T-cell (primary cell): ENCODE measurements around the gene KCNE1. TPM values are rescaled to one million over a fixed set of nuclear protein-coding genes. Genes with fewer than 3 reads are reported as not detected.
A peak's percentile ranks its signal among the peaks of the same experiment; 100 is the strongest.

Experiments
- ATAC-seq, 4 experiments: fragments of 200-7000 bp in 3 of 4; fragments of 150-1000 bp in 1 of 4; cut with Tn5 transposase; replicated peaks in 1 of 4; 1 replicate in 3 of 4; 2 replicates in 1 of 4; pipeline ENCODE4 v1.10.0; 2021; ENCODE audit warnings: moderate library complexity in 3 of 4, mild to moderate bottlenecking in 2 of 4, moderate number of reproducible peaks in 1 of 4
- CTCF ChIA-PET, 2 donors: fragments of 300-600 bp; sonication (Branson Sonifier 250); formaldehyde crosslinking; loops; one replicate each; lab custom pipeline; 2022; ENCODE audit warnings: antibody characterized with exemption in 2 of 2; lab: Charles Lee
- POLR2A ChIA-PET, 2 donors: fragments of 300-600 bp; sonication (Branson Sonifier 250); formaldehyde crosslinking; loops; one replicate each; lab custom pipeline; 2022; ENCODE audit warnings: antibody characterized with exemption in 2 of 2; lab: Charles Lee
- DNase-seq, 35 experiments: peaks; one replicate each; pipeline versions ENCODE4 v3.0.0 to v3.0.0-alpha.2; 2013 to 2023
- H3K27ac ChIP-seq: one replicate; pipeline ENCODE4 v1.5.1; 2013; ENCODE audit warnings: low read length
- H3K27me3 ChIP-seq, 2 experiments: replicated peaks in 1 of 2; 1 replicate in 1 of 2; 2 replicates in 1 of 2; pipeline versions ENCODE4 v1.6.1 to v1.7.0; 2013; ENCODE audit warnings: low read length in 1 of 2, mixed read lengths in 1 of 2; ENCODE audit not compliant: control insufficient read depth in 2 of 2, insufficient read depth in 2 of 2; ENCODE audit errors: extremely low read depth in 1 of 2
- H3K36me3 ChIP-seq, 2 donors: 1 replicate in 1 of 2; 2 replicates in 1 of 2; pipeline versions ENCODE4 v1.6.1 to v1.7.0; 2013; ENCODE audit warnings: low read length in 1 of 2; ENCODE audit not compliant: control insufficient read depth in 2 of 2, insufficient read depth in 1 of 2; ENCODE audit errors: extremely low read depth in 1 of 2
- H3K4me1 ChIP-seq, 2 experiments: 1 replicate in 1 of 2; 2 replicates in 1 of 2; pipeline versions ENCODE4 v1.6.1 to v1.7.0; 2013; ENCODE audit warnings: low read length in 2 of 2, mixed read lengths in 1 of 2; ENCODE audit not compliant: insufficient read depth in 2 of 2, control insufficient read depth in 1 of 2; ENCODE audit errors: extremely low read depth in 1 of 2
- H3K4me3 ChIP-seq, 2 donors: 1 replicate in 1 of 2; 2 replicates in 1 of 2; pipeline versions ENCODE4 v1.5.1 to v1.7.0; 2013; ENCODE audit warnings: mild to moderate bottlenecking in 2 of 2, low read length in 1 of 2, moderate library complexity in 1 of 2; ENCODE audit not compliant: control insufficient read depth in 1 of 2; ENCODE audit errors: extremely low read depth in 1 of 2
- H3K9me3 ChIP-seq: 2 replicates; pipeline ENCODE4 v1.7.0; 2013
- H3K27ac Mint-ChIP-seq, 2 donors: one replicate each; pipeline ENCODE4 v1.8.0; 2020 to 2021; ENCODE audit warnings: mild to moderate bottlenecking in 2 of 2, mixed read lengths in 2 of 2
- H3K27me3 Mint-ChIP-seq, 2 donors: one replicate each; pipeline ENCODE4 v1.8.0; 2021 to 2022; ENCODE audit warnings: mixed read lengths in 2 of 2
- H3K36me3 Mint-ChIP-seq: one replicate; pipeline ENCODE4 v1.8.0; 2021; ENCODE audit warnings: mixed read lengths
- H3K4me1 Mint-ChIP-seq, 3 donors: one replicate each; pipeline ENCODE4 v1.8.0; 2020 to 2022; ENCODE audit warnings: mixed read lengths in 3 of 3, mild to moderate bottlenecking in 1 of 3
- H3K4me3 Mint-ChIP-seq, 3 donors: one replicate each; pipeline ENCODE4 v1.8.0; 2020 to 2022; ENCODE audit warnings: mild to moderate bottlenecking in 3 of 3, mixed read lengths in 3 of 3, moderate library complexity in 3 of 3
- H3K9me3 Mint-ChIP-seq, 3 donors: one replicate each; pipeline ENCODE4 v1.8.0; 2020 to 2022; ENCODE audit warnings: mixed read lengths in 3 of 3
- WGBS: methylation state at CpG from one replicate; pipeline ENCODE4 v1.1.5; 2013; ENCODE audit warnings: missing lambda C conversion rate; ENCODE audit not compliant: insufficient coverage; 5-methylcytosine and 5-hydroxymethylcytosine counted together
- total RNA-seq, 35 experiments: library from RNA in 6 of 35; stranded (reverse) in 6 of 35; fragments of 120-200 nt in 1 of 35; gene quantifications; one replicate each; pipeline versions ENCODE4 v1.2.1 to v1.2.4 and lab custom pipeline; 2013 to 2026

The KCNE1 gene
- total RNA-seq, 5 donors from 2014 or later (not counting 1 experiment from before 2014, with no cell fraction given), result 0.20 to 0.39 (median 0.32) TPM; not detected in 2

GRCh38 chr21:34548781-34549376, 36.9 kb upstream of the KCNE1 start:
- Histone ChIP-seq H3K27me3 (no peaks in the 10 kb centered on the region), H3K4me1 (no peaks in the 10 kb centered on the region), H3K9me3 (no peaks in the 10 kb centered on the region), H3K27ac (no peak overlapping the region), H3K36me3 (no peaks in the 10 kb centered on the region), H3K4me3 (no peak overlapping the region)
- ChIA-PET CTCF (no interaction called here), POLR2A (no interaction called here)
- DNase-seq (no peak), ATAC-seq (no peak)
- no peak overlapping the region for H3K27ac Mint-ChIP-seq
- peaks cover 4 to 6% (median 4%) of the 10 kb centered on the region in 3 donors for H3K4me1 Mint-ChIP-seq
- peaks cover 19% of the 10 kb centered on the region for H3K36me3 Mint-ChIP-seq
- no peaks in the 10 kb centered on the region for H3K27me3 Mint-ChIP-seq
- WGBS, result 93% methylated on average over 3 of the region's 11 CpGs
- no peak overlapping the region for H3K4me3 Mint-ChIP-seq
- no peaks in the 10 kb centered on the region for H3K9me3 Mint-ChIP-seq

DNA sequence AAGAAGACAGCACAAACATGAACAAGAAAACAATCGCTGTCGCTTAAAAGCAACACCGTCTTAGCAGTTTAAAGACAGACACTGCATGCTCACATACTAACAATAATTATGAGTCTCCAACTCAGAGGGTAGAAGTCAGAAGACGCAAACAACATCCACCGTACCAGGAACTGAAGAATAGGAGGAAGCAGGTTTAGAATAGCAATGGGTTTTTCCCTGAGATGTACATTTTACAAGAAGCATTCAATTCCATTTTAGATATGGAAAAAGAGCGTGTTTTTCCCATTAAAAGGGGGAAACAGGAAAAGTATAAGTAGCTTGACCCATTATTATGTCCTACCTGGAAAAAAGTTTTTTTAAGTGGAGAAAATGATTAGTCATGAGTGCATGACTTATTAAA, 34.5 kb upstream of the KCNE1 start:
- no peak overlapping the region for H3K4me3 ChIP-seq
- H3K9me3 Mint-ChIP-seq, result peaks cover 0 to 4% (median 4%) of the 10 kb centered on the region in 3 donors
- no peak overlapping the region for H3K27ac Mint-ChIP-seq
- no peaks in the 10 kb centered on the region for H3K4me1 ChIP-seq
- H3K9me3 ChIP-seq, result no peaks in the 10 kb centered on the region
- POLR2A ChIA-PET, result no interaction called here
- no peaks in the 10 kb centered on the region for H3K27me3 ChIP-seq
- H3K36me3 Mint-ChIP-seq, result peaks cover 23% of the 10 kb centered on the region
- H3K4me3 Mint-ChIP-seq, result no peak overlapping the region
- 100% methylated on average over 3 of the region's 6 CpGs for WGBS
- CTCF ChIA-PET, result no interaction called here
- H3K36me3 ChIP-seq, result no peaks in the 10 kb centered on the region
- ATAC-seq, result no peak
- DNase-seq, result no peak
- H3K4me1 Mint-ChIP-seq, result peaks cover 4 to 6% (median 4%) of the 10 kb centered on the region in 3 donors
- no peak overlapping the region for H3K27ac ChIP-seq
- H3K27me3 Mint-ChIP-seq, result no peaks in the 10 kb centered on the region

GRCh38 chr21:34545079-34545884, 33.3 kb upstream of the KCNE1 start:
- Mint-ChIP-seq H3K36me3 (peaks cover 20% of the 10 kb centered on the region), H3K9me3 (peaks cover 0 to 4% (median 4%) of the 10 kb centered on the region in 3 donors), H3K4me1 (peaks cover 4 to 6% (median 4%) of the 10 kb centered on the region in 3 donors), H3K4me3 (no peak overlapping the region), H3K27ac (no peak overlapping the region), H3K27me3 (no peaks in the 10 kb centered on the region)
- Histone ChIP-seq H3K36me3 (no peaks in the 10 kb centered on the region), H3K27me3 (no peaks in the 10 kb centered on the region), H3K4me1 (no peaks in the 10 kb centered on the region), H3K27ac (no peak overlapping the region), H3K9me3 (no peaks in the 10 kb centered on the region), H3K4me3 (no peak overlapping the region)
- DNase-seq, result peak in 1 of 35 experiments; percentile 5
- no peak for ATAC-seq
- ChIA-PET POLR2A (no interaction called here), CTCF (no interaction called here)
- WGBS, result 83% methylated on average over 6 of the region's 10 CpGs

- H3K9me3 ChIP-seq, result no peaks in the 10 kb centered on the region
- peaks cover 16% of the 10 kb centered on the region for H3K36me3 Mint-ChIP-seq
- no peaks in the 10 kb centered on the region for H3K27me3 ChIP-seq
- no peak overlapping the region for H3K27ac Mint-ChIP-seq
- 90% methylated on average over 7 of the region's 7 CpGs for WGBS
- H3K9me3 Mint-ChIP-seq, result peaks cover 0 to 4% (median 4%) of the 10 kb centered on the region in 3 donors
- ChIA-PET CTCF (no interaction called here), POLR2A (interaction anchor here in 1 of 2 donors (0.5 kb wide), 1 partner anchor 1396 kb away, joined by 5 read pairs; no protein-coding TSS in a partner anchor)
- H3K4me3 Mint-ChIP-seq, result no peak overlapping the region
- ATAC-seq (no peak), DNase-seq (peak in 24 of 35 experiments; percentile 2 to 64 (median 18))
- no peaks in the 10 kb centered on the region for H3K4me1 ChIP-seq
- no peak overlapping the region for H3K27ac ChIP-seq
- no peaks in the 10 kb centered on the region for H3K36me3 ChIP-seq
- no peaks in the 10 kb centered on the region for H3K27me3 Mint-ChIP-seq
- no peak overlapping the region for H3K4me3 ChIP-seq
- peaks cover 4 to 6% (median 4%) of the 10 kb centered on the region in 3 donors for H3K4me1 Mint-ChIP-seq
Measured at GRCh38 chr21:34544032-34544496, 32.1 kb upstream of the KCNE1 start.

DNA sequence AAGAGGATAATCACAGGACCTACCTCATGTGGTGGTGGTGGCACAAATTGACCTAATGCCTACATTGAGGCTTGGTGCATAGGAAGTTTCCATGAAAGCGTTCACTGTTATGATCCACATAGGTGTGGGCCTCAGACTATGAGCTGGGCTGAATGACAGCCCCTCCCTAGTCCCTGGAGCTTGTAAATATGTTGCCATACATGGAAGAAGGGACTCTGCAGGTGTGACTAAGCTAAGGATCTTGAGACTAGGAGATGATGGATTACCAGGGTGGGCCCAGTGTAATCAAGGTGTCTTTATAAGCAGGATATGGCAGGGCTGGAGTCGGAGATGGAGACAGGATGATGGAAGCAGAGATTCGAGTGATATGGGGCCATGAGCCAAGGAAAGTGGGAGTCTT, 31.0 kb upstream of the KCNE1 start:
- no peaks in the 10 kb centered on the region for H3K4me1 ChIP-seq
- CTCF ChIA-PET, result no interaction called here

GRCh38 chr21:34540206-34540605, 28.2 kb upstream of the KCNE1 start:
- H3K27me3 ChIP-seq, result no peaks in the 10 kb centered on the region
- peaks cover 16% of the 10 kb centered on the region for H3K36me3 Mint-ChIP-seq
- no peak for DNase-seq
- no peak overlapping the region for H3K27ac ChIP-seq
- H3K4me1 ChIP-seq, result no peaks in the 10 kb centered on the region
- no peak for ATAC-seq
- no peaks in the 10 kb centered on the region for H3K9me3 ChIP-seq
- no peaks in the 10 kb centered on the region for H3K4me1 Mint-ChIP-seq
- H3K9me3 Mint-ChIP-seq, result peaks cover 0 to 4% (median 4%) of the 10 kb centered on the region in 3 donors
- WGBS, result 80% methylated on average over 4 of the region's 5 CpGs
- no peaks in the 10 kb centered on the region for H3K36me3 ChIP-seq
- no peak overlapping the region for H3K4me3 Mint-ChIP-seq
- H3K27me3 Mint-ChIP-seq, result no peaks in the 10 kb centered on the region
- ChIA-PET POLR2A (no interaction called here), CTCF (no interaction called here)
- no peak overlapping the region for H3K4me3 ChIP-seq
- H3K27ac Mint-ChIP-seq, result no peak overlapping the region

More for the DNA sequence above, 31.0 kb upstream of the KCNE1 start:
- WGBS, result 97% methylated on average over 3 of the region's 3 CpGs
- no peak overlapping the region for H3K4me3 Mint-ChIP-seq
- peaks cover 12% of the 10 kb centered on the region for H3K36me3 Mint-ChIP-seq
- H3K27ac ChIP-seq, result no peak overlapping the region
- no peak for DNase-seq
- H3K27me3 Mint-ChIP-seq, result no peaks in the 10 kb centered on the region
- POLR2A ChIA-PET, result no interaction called here
- no peak for ATAC-seq
- peaks cover 4 to 6% (median 4%) of the 10 kb centered on the region in 3 donors for H3K4me1 Mint-ChIP-seq
- peaks cover 0 to 4% (median 4%) of the 10 kb centered on the region in 3 donors for H3K9me3 Mint-ChIP-seq
- H3K27me3 ChIP-seq, result no peaks in the 10 kb centered on the region
- no peak overlapping the region for H3K27ac Mint-ChIP-seq
- no peak overlapping the region for H3K4me3 ChIP-seq
- H3K36me3 ChIP-seq, result no peaks in the 10 kb centered on the region
- no peaks in the 10 kb centered on the region for H3K9me3 ChIP-seq
